Suppressor macrophage treated with lipopolysaccharide for 1 hour (primary cell): ENCODE results near the gene ARFGAP3.

Experiments
- DNase-seq, 3 donors: peaks; one replicate each; pipeline ENCODE4 v3.0.0-alpha.2; 2020 to 2022

Gene ARFGAP3

DNA sequence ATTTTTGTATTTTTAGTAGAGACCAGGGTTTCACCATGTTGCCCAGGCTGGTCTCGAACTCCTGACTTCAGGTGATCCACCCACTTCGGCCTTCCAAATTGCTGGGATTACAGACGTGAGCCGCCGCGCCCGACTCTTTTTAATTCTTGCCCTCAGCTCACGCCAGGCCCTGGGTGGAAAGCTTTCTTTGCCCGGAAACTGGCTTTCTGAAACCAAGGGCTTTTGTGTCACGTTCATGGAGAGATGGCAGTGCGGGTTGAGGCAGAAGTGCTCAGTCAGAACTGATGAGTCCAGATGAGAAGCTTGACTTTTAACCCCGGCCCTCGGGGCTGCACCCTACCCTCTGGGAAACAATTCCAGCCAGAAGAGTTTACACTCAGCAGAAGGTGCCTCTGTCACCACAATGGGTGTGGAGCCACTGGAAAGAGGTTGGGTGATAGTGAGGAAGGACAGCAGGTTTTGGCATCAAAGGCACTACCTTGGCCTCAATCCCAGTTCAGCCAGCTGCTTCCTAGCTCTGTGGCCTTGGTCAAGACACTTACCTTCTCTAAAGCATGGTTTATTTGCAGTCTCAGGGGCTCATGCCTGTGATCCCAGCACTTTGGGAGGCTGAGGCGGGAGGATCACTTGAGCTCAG is 890 bp upstream of the ARFGAP3 start:
- no peak for DNase-seq

GRCh38 chr22:42856179-42856864 is 751 bp downstream of the ARFGAP3 start:
- DNase-seq = peak; percentile 94 to 97 (median 96)

DNA sequence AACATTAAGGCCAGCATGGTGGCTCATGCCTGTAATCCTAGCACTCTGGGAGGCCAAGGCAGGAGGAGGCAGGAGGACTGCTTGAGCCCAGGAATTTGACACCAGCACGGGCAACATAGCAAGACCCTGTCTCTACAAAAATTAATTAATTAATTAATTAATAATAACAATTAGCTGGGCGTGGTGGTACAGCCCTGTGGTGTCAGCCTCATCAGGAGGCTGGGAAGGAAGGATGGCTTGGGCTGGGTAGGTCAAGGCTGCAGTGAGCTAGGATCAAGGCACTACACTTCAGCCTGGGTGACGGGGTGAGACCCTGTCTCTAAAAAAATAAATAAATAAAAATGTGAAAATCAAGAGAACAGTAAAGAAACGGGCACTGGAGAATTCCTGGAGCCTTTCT is 1.4 kb downstream of the ARFGAP3 start:
- DNase-seq = no peak

DNA sequence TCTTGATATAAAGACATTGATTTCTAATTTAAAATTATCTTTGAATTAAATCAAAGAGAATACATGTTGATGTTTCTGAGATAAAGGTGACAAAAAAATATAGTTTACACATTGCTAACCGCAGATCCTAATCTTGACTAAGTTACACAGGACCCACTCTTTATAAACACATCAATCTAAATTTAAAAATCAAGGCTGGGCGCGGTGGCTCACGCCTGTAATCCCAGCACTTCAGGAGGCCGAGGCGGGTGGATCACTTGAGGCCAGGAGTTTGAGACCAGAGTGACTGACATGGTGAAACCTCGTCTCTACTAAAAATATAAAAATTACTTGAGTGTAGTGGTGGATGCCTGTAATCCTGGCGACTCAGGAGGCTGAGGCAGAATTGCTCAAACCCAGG is 1.9 kb downstream of the ARFGAP3 start:
- DNase-seq = no peak

DNA sequence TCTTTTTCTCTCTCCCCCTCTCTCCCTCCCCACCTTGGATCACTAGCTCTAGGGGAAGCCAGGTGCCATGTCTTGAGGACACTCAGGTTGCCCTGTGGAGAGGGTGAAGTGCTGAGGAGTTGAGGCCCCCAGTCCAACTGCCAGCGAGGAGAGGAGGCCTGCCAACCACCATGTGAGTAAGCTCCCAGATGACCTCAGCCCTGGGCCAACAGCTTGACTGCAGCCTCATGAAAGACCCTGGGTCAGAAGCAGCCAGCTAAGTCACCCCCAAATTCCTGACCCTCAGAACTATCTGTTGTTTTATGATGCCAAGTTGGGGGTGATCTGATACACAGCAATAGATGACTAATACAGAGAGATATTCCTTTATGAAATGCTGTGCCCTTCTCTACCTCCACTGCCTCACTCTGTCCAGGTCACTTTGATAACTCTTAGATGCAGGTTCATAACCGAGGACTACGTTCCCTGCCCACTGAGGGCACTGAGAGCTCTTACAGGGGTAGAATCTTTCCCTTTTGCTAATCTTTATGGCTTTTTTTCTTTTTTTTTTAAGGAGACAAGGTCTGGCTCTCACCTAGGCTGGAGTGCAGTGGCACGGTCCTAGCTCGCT is 8.0 kb downstream of the ARFGAP3 start:
- DNase-seq = no peak

- no peak for DNase-seq
These were observed 10.0 kb downstream of the ARFGAP3 start for GRCh38 chr22:42847110-42847509.

DNA sequence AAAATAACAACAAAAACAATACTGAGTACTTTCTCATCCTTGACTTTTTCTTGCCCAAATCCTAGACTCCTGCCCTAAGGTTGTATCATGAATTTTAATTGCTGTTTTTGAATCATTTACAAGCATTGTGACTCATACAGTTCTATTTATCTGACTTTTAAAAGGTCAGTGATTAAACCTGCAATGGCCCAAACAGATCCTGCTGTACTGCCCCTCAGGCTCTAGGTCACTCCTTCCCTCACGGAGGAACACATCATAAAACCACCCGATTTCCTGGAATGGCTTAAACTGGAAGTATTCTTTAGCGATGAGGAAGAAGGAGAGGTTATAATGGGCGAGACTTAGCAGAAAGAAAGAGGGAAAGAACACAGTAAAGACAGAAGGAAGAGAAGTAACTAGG is 12.3 kb downstream of the ARFGAP3 start:
- DNase-seq = peak in 1 of 3 donors; percentile 45

GRCh38 chr22:42842658-42843370 is 14.3 kb downstream of the ARFGAP3 start:
- DNase-seq = no peak

DNA sequence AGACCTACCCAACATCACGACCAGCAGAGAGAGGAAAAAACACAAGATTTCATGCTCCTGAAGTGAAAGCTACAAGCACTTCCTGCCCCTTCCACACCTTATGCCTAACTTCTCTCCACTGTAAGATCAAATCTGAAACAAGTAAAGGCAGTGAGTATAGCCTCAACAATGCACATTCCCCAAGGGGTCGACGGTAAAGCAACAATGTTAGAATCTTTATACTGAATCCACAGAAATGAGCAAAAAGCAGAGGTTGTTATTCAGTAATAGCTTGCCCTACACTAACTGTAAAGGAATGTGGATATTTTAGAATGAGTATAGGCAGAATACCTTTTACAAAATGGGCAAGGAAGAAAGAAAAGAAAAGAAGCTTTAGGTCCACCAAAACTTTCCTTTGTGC is 15.6 kb downstream of the ARFGAP3 start:
- DNase-seq = no peak

GRCh38 chr22:42837556-42837955 is 19.5 kb downstream of the ARFGAP3 start:
- no peak for DNase-seq

- DNase-seq = no peak
These were observed 21.0 kb downstream of the ARFGAP3 start for GRCh38 chr22:42836026-42836425.

DNA sequence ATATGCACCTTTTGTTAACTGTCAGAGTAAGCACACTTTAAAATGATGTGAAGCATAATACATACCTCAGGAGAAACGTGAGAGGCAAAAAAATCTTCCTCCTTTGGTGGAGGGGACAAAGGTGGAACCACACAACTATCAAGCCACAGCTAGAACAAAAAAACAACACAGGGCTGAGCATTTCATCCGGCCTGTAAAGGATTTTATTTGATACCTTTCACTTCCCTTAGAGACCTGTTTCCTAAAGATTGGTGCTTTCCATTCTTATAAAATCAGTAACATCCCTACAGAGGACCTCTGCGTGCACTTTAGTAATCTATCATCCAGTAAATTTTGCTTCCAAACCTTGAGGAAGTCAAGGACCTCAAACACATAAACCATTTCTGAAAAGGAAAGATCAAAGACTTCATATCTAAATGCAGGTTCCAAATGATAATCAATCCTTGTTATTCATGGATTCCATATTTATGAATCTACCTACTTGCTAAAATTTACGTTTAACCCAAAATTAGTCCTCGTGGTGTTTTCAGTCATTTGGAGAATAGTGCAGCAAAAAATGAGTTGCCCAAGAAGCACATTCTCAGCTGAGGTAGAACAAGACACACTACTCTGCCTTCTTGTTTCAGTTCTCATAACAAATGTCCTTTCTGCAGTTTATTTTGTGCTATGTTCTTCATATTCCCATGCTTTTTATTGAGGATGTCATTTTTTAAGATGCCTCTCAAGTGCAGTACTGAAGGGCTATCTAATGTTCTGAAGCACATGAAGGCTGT is 22.7 kb downstream of the ARFGAP3 start:
- no peak for DNase-seq

- DNase-seq = no peak
These were observed 24.0 kb downstream of the ARFGAP3 start for GRCh38 chr22:42833104-42833503.

DNA sequence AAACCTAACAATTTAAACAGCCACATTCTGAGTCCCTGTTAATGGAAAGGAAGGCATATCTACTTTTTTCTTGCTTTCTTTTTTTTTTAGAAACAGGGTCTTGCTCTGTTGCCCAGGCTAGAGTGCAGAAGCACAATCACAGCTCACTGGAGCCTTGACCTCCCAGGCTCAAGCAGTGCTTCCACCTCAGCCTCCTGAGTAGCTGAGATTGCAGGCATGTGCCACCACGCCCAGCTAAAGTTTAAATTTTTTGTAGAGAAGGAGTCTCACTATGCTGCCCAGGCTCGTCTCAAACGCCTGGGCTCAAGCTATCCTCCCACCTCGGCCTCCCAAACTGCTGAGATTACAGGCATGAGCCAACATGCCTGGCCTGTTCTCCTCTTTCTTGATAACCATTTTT is 25.4 kb downstream of the ARFGAP3 start:
- DNase-seq = no peak

DNA sequence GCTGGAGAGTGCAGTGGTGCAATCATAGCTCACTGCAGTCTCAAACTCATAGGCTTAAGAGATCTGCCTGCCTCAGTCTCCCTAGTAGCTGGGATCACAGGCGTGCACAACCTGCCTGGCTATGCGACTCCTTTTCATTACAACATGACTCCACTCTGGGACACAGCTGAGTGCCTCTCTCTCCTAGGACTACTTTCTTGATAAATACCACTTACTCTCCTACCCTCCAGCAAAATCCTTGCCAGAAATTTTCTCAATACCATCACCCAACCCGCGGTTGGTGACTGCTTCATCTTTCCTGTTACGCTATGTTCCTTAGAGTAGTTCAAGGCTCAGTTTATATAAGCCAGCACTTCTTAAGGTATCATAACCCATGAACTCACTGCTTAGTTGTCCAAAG is 26.9 kb downstream of the ARFGAP3 start:
- DNase-seq = no peak

GRCh38 chr22:42829302-42829701 is 27.8 kb downstream of the ARFGAP3 start:
- DNase-seq = no peak

GRCh38 chr22:42825796-42826195 is 31.3 kb downstream of the ARFGAP3 start:
- no peak for DNase-seq

DNA sequence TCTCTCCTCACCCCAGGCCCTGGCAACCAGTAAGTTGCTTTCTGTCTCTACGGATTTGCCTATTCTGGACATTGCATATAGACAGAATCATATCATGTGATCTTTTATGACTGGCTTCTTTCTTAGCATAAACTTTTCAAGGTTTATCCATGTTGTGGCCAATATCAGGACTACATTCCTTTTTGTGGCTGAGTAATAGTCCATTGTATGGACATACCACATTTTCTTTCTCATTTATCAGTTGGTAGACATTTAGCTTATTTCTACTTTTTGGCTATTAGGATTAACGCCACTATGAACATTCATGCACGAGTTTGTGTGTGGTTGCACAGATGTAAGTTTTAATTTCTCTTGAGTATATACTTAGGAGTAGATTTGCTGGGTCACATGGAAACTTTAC is 35.7 kb downstream of the ARFGAP3 start:
- no peak for DNase-seq

- DNase-seq = peak; percentile 35 to 54 (median 50)
These were observed 36.9 kb downstream of the ARFGAP3 start for GRCh38 chr22:42820045-42820763.

DNA sequence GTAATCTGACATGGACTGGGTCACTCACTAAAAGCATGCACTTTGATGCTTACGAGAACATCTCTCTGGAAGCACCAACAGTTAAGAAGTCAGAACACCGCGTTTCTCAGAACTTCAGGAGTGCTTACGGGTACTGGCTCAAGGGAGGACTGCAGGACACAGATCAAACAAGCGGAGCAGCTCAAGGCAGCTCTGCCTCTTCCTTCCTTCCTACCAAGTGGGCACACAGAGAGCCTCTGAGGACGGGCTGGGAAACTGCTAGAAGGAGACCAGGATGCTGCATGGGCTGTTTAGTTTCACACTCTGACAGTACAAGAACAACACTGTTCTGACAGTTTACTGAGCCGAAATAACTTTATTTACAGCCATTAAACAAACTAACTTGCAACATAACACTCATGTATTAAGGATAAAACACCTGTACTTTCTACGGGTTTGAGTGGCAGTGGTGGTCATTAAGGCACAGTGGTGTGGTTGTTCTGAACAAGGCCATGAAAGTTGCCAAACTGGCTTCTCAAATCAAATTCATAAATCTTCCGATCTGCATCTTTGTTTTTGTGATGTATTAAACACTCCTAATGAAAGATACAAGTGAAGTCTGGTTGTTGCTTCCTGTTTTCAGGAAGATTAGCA is 37.5 kb downstream of the ARFGAP3 start:
- DNase-seq = no peak

DNA sequence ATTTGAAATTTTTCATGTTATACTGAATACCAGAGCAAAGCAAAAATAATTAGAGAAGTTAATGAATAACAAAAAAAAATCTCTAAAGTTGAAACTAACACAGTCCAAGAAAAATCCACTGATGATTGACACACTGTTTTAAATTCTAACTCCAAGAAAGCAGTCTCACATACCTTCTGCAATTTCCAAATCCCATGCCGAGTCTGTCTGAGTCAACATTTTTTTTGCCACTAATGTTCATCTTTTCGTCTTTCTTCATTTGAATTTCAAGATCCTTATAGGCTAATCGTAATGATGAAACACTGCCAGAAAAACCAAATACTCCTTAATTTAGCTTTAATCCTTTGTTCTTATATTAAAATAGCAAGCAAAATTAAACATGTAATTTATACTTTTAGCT is 39.5 kb downstream of the ARFGAP3 start:
- DNase-seq = no peak

- no peak for DNase-seq
These were observed 40.7 kb downstream of the ARFGAP3 start for GRCh38 chr22:42816336-42816735.
